Endodermal cell (in vitro differentiated cells): Measurements from ENCODE around the gene PRR20G. TPM values are rescaled to one million over a fixed set of nuclear protein-coding genes. Genes with fewer than 3 reads are reported as not detected.

Source experiments
- DNase-seq: peaks from one replicate; pipeline ENCODE4 v3.0.0-alpha.2; 2017
- H3K27ac ChIP-seq: 2 replicates; pipeline ENCODE4 v1.5.1; 2013; ENCODE audit warnings: mild to moderate bottlenecking, low read depth, low read length, moderate library complexity
- H3K27me3 ChIP-seq: 2 replicates; pipeline ENCODE4 v1.6.1; 2013; ENCODE audit warnings: mild to moderate bottlenecking, low read length, moderate library complexity; ENCODE audit not compliant: insufficient read depth, control insufficient read depth, poor library complexity, severe bottlenecking
- H3K36me3 ChIP-seq: 2 replicates; pipeline ENCODE4 v1.7.0; 2013; ENCODE audit warnings: mild to moderate bottlenecking, low read length, moderate library complexity; ENCODE audit not compliant: control insufficient read depth, insufficient read depth
- H3K4me1 ChIP-seq: one replicate; pipeline ENCODE4 v1.7.0; 2013; ENCODE audit warnings: low read length; ENCODE audit not compliant: control insufficient read depth, insufficient read depth
- H3K4me3 ChIP-seq: 2 replicates; pipeline ENCODE4 v1.5.1; 2013; ENCODE audit warnings: mild to moderate bottlenecking, low read length, moderate library complexity
- H3K9ac ChIP-seq: 2 replicates; pipeline ENCODE4 v1.6.1; 2013; ENCODE audit warnings: mild to moderate bottlenecking, low read length, moderate library complexity; ENCODE audit not compliant: poor library complexity, severe bottlenecking; ENCODE audit errors: extremely low read depth
- H3K9me3 ChIP-seq: 2 replicates; pipeline ENCODE4 v1.6.1; 2013; ENCODE audit warnings: mild to moderate bottlenecking, low read length, moderate library complexity; ENCODE audit not compliant: control insufficient read depth
- H3K27ac Mint-ChIP-seq: 2 replicates; pipeline ENCODE4 v1.8.0; 2020; ENCODE audit warnings: mixed read lengths
- H3K27me3 Mint-ChIP-seq: 2 replicates; pipeline ENCODE4 v1.8.0; 2021; ENCODE audit warnings: mild to moderate bottlenecking, mixed read lengths; ENCODE audit not compliant: insufficient read depth
- H3K36me3 Mint-ChIP-seq: 2 replicates; pipeline ENCODE4 v1.8.0; 2020; ENCODE audit warnings: low read depth, mixed read lengths
- H3K4me1 Mint-ChIP-seq: 2 replicates; pipeline ENCODE4 v1.8.0; 2020; ENCODE audit warnings: mixed read lengths
- H3K4me3 Mint-ChIP-seq: 2 replicates; pipeline ENCODE4 v1.8.0; 2020; ENCODE audit warnings: mild to moderate bottlenecking, moderate library complexity, mixed read lengths
- H3K9me3 Mint-ChIP-seq: 2 replicates; pipeline ENCODE4 v1.8.0; 2020; ENCODE audit warnings: mild to moderate bottlenecking, mixed read lengths
- CTCF ChIP-seq: fragments of 200-600 bp; sonication (generic); conservative IDR thresholded peaks from 2 replicates; pipeline ENCODE4 v1.5.0; 2021; ENCODE audit warnings: antibody characterized with exemption, mild to moderate bottlenecking
- WGBS, 2 experiments: methylation state at CpG; one replicate each; pipeline versions ENCODE4 v1.1.5 to v1.1.7; 2013; ENCODE audit warnings: missing lambda C conversion rate in 2 of 2, mixed read lengths in 1 of 2; ENCODE audit not compliant: insufficient coverage in 1 of 2, insufficient read length in 1 of 2; 5-methylcytosine and 5-hydroxymethylcytosine counted together
- total RNA-seq, 2 donors: library from RNA; stranded (reverse); fragmentation: NEBNext Ultra II Directional in 1 of 2; extraction: Animal tissue kit (Norgen Biotek cat#: 25700) in 1 of 2; gene quantifications; 2 replicates in 1 of 2; 3 replicates in 1 of 2; pipeline ENCODE4 v1.2.1, GENCODE V29; 2021

PRR20G gene
- total RNA-seq, 2 donors from 2014 or later = not detected

GRCh38 chr3:127291114-127291513 lies 3.3 kb upstream of the PRR20G start:
- Histone ChIP-seq H3K4me3 (no peak overlapping the region), H3K9me3 (no peaks in the 10 kb centered on the region), H3K27me3 (no peaks in the 10 kb centered on the region), H3K4me1 (no peaks in the 10 kb centered on the region), H3K9ac (no peak overlapping the region), H3K36me3 (no peaks in the 10 kb centered on the region), H3K27ac (no peak overlapping the region)
- Mint-ChIP-seq H3K36me3 (no peaks in the 10 kb centered on the region), H3K27me3 (no peaks in the 10 kb centered on the region), H3K9me3 (peaks cover 12% of the 10 kb centered on the region), H3K4me1 (no peaks in the 10 kb centered on the region), H3K27ac (no peak overlapping the region), H3K4me3 (no peak overlapping the region)
- 95% methylated on average over 1 of the region's 1 CpG; no CpG with 5 or more reads in 1 of the 2 experiments for WGBS, 2 experiments
- no peak for TF ChIP-seq CTCF
- no peak for DNase-seq

- no peaks in the 10 kb centered on the region for H3K4me1 Mint-ChIP-seq
- Histone ChIP-seq H3K36me3 (no peaks in the 10 kb centered on the region), H3K27ac (no peak overlapping the region), H3K9me3 (no peaks in the 10 kb centered on the region), H3K4me3 (no peak overlapping the region), H3K9ac (no peak overlapping the region), H3K27me3 (no peaks in the 10 kb centered on the region), H3K4me1 (no peaks in the 10 kb centered on the region)
- H3K9me3 Mint-ChIP-seq = peaks cover 12% of the 10 kb centered on the region
- WGBS, 2 experiments = 97 to 100% methylated on average over 1 to 2 of the region's 4 CpGs
- H3K36me3 Mint-ChIP-seq = no peaks in the 10 kb centered on the region
- TF ChIP-seq CTCF = no peak
- DNase-seq = no peak
- no peak overlapping the region for H3K4me3 Mint-ChIP-seq
- H3K27me3 Mint-ChIP-seq = no peaks in the 10 kb centered on the region
- H3K27ac Mint-ChIP-seq = no peak overlapping the region
Measured at GRCh38 chr3:127289706-127290575, 2.1 kb upstream of the PRR20G start.

- H3K27me3 Mint-ChIP-seq = no peaks in the 10 kb centered on the region
- H3K27ac ChIP-seq = no peak overlapping the region
- 92 to 97% methylated on average over 14 to 23 of the region's 23 CpGs for WGBS, 2 experiments
- no peak overlapping the region for H3K9ac ChIP-seq
- no peaks in the 10 kb centered on the region for H3K36me3 Mint-ChIP-seq
- no peaks in the 10 kb centered on the region for H3K36me3 ChIP-seq
- H3K27me3 ChIP-seq = no peaks in the 10 kb centered on the region
- peaks cover 12% of the 10 kb centered on the region for H3K9me3 Mint-ChIP-seq
- TF ChIP-seq CTCF = peak; percentile 51
- DNase-seq = peak; percentile 65
- no peak overlapping the region for H3K27ac Mint-ChIP-seq
- no peak overlapping the region for H3K4me3 Mint-ChIP-seq
- no peaks in the 10 kb centered on the region for H3K4me1 ChIP-seq
- no peaks in the 10 kb centered on the region for H3K4me1 Mint-ChIP-seq
- H3K9me3 ChIP-seq = no peaks in the 10 kb centered on the region
- no peak overlapping the region for H3K4me3 ChIP-seq
Measured at GRCh38 chr3:127288921-127289705, 1.3 kb upstream of the PRR20G start.
